Lung microvascular endothelial cell (primary cell): ENCODE measurements around the gene SKAP2. TPM values are rescaled to one million over a fixed set of nuclear protein-coding genes. Genes with fewer than 3 reads are reported as not detected.

Experiments
- DNase-seq, 2 donors: peaks; one replicate each; pipeline versions ENCODE4 v3.0.0 to v3.0.0-alpha.2; 2010; ENCODE audit warnings: low read depth in 2 of 2
- total RNA-seq: library from RNA; depleted of rRNA; stranded (reverse); fragments of >200 nt; gene quantifications from 2 replicates; pipeline ENCODE4 v1.2.1, GENCODE V29; 2014

Gene SKAP2
- total RNA-seq, 1 donor from 2014 or later = 13.7 TPM

DNA sequence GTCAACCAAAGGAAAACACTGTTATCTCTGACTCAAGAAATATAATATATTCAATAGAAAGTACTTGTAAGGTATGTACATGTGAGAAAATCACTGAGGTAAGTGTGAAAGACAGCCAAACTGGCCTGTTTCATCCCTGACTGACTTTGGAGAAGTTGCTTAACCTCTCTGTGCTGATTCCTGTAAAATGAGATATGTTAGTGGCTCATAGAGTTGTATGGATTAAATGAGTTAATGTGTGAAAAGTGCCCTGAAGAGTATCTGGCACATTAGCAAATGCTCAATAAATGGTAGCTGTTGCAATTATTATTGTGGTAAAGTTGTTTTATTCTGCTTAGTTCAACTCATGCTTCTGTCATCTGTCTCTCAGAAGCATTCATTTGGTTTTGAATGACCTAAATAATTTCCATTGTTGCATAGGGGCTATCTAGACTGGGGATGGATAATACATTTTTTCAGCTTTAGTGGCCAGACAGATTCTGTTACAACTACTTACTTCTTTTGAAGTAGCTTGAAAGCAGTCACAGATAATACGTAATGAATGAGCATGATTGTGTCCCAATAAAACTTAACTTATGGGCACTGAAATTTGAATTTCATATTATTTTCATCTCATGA, 84.3 kb downstream of the SKAP2 start:
- no peak for DNase-seq

- peak in 1 of 2 donors; percentile 2 for DNase-seq
These were observed 87.0 kb downstream of the SKAP2 start for GRCh38 chr7:26777385-26777784.

DNA sequence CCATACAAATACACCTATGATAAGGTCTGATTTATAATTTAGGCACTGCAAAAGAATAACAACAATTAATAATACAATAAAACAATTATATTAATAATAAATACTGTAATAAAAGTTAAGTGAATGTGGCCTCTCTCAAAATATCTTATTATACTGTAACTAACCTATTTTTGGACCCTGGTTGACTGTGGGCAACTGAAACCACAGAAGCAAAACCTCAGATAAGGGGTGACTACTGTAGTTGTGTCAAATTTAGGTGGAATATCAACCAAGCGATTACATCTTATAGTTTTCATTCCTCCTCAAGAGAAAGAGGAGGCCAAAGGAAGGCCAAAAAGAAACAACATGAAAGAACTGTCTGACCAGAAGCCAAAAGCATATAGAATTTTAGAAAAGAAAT, 103.9 kb downstream of the SKAP2 start:
- DNase-seq = no peak

DNA sequence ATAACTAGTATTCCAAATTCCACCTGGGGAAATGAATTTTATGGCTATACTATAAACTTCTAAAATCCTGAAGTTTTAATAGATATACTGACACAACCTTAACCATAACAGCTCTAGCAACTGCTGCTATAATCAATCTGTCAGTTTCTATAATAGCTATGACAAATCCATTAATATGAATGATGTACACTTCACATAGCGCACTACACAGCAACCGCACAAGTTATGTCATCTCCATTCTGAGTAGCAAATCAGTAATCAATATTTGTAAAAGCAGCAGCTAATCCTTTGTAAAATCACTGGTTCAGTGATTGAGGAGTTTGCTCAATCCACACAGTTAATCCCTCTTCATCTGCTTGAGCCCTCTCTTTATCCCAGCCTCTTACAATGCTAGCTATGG, 105.3 kb downstream of the SKAP2 start:
- DNase-seq = no peak

- no peak for DNase-seq
These were observed 121.2 kb downstream of the SKAP2 start for GRCh38 chr7:26743205-26743604.

DNA sequence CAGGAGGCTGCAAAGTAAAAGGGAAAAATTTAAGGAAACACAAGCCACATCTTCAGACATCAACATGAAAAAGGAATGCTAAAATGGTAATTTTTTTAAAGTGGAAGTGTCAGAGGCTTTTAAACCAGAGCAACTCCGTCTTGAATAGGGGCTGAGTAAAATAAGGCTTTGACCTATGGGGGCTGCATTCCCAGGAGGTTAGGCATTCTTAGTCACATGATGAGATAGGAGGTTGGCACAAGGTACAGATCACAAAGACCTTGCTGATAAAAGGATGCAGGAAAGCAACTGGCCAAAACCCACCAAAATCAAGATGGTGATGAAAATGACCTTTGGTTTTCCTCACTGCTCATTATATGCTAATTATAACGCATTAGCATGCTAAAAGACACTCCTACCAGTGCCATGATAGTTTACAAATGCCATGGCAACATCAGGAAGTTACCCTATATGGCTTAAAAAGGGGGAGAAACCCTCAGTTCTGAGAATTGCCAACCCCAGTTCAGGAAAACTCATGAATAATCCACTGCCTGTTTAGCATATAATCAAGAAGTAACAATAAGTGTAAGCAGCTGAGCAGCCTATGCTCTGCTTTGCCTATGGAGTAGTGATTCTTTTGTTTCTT, 128.3 kb downstream of the SKAP2 start:
- no peak for DNase-seq

DNA sequence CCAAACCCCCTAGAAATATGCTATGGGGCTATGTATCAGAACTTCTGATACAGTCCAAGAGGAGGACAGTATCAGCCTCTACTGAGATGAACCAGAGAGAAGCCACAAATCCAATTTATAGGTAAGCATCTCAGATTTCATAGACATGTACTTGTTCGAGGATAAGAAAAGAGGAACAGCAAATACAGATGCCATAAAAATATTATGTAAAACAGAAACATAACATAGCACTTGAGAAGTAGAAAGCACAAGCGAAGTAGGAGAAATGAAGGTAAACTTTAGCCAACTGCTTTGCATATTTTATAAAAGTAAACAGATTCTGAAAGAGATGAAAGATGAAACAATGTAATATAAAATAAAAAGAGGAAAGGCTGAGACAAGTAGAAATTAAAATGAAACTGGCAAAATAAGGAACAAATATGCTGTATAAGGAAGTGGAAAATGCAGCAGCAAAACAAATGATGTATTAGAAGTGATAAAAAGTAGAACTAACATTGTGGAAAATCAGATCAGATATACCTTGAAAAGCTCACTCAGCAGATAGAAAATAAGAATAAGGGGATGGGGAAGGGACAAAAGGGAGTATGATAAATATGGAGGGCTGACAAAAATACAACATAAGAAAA, 135.1 kb downstream of the SKAP2 start:
- DNase-seq = no peak

- no peak for DNase-seq
These were observed 138.3 kb downstream of the SKAP2 start for GRCh38 chr7:26726051-26726450.

GRCh38 chr7:26724795-26725194, 139.6 kb downstream of the SKAP2 start:
- DNase-seq = no peak

DNA sequence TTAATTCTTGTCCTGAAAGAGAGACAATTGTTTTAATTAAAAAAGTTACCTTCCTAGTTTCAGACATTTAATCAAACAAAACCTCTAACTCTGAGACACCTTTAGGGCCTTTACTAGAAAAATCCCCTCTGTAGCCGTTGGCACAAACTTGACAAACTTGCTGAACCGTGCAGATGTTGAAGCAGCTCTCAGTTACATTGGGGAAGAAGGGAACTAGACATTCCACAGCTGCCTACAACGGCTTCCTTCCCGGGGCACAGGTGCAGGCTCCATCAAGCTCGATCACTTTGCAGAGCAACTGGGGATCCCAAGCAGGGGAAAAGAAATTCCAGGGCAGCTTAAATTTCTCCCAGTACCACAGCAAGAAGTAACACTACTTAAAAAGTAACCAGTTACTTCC, 141.3 kb downstream of the SKAP2 start:
- no peak for DNase-seq

DNA sequence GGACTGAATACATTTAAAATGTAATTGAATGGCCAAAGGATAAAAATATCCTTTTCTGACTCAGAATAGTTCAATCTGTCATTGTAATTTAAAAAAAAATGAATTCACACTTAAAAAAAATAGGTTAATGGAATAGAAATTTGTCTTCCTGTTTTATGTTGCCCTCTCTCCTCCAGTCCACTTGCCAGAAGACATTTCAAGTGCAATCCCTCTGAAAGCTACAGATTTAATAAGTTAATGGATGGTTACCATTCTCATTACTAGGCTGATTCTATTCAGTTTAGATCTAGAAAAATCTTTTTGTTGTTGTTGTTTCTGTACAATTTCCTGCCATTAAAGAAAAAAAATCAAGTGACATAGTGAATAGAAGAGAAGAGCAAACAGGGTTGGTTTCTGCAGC, 142.9 kb downstream of the SKAP2 start:
- DNase-seq = no peak

DNA sequence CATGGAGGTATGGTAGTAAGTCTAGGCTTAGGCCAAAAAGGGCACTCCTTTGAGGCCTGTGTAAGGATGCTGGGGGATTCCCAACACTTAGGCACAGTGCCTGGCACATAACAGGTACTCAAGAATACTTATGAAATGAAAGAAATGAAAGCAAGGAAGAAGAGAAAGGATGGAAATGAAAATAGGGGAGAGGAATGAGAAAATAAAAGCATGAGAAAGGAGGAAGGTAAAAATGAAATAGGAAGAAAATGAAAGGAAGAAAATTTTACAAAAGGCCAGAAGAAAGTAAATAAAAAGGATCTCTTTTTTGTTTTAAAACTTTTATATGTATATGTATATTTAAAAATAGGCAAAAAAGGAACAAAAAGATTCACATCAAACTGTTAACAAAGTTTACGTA, 146.3 kb downstream of the SKAP2 start:
- DNase-seq = no peak

GRCh38 chr7:26714438-26714837, 150.0 kb downstream of the SKAP2 start:
- no peak for DNase-seq

DNA sequence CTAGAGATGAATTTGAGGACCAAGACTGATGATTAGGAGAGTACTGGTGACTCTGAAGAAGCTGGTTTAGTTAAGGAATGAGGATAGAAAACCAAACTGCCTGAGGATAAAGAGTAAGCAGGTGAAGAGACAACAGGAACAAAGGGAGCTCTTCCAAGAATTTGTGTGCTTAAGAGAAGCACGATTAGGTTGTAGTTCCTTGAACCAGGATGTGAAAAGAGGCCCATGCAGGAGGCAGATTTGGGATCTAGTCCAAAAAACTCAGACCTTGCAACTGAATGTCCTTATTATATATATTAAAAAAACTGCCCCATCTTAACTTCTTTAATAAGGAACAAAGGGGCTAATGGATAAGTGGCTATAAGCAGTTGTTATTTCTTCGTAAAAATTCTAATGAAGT, 150.4 kb downstream of the SKAP2 start:
- no peak for DNase-seq

- no peak for DNase-seq
These were observed 155.0 kb downstream of the SKAP2 start for GRCh38 chr7:26709210-26709990.

GRCh38 chr7:26705567-26705966, 158.8 kb downstream of the SKAP2 start:
- peak; percentile 95 to 96 for DNase-seq

DNA sequence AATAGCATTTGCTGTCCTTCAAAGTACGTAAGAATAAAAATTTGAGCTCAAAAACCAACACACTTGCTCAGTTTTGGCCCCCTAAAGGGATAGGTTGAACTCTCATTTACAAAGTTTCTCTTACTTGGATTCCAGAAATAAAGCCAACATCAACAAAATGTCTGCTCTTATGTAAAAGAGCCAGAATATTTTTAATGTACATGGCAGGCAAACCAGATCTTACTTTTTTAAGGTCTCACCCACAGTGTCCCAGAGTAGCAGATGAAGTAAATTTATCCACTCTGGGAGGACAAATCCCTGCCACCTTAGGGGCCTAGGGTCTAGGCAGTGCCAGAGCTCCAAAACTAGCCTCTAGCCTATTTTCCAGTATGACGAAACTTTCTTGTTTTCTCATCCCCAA, 159.6 kb downstream of the SKAP2 start:
- peak in 1 of 2 donors; percentile 48 for DNase-seq

GRCh38 chr7:26704036-26704435, 160.4 kb downstream of the SKAP2 start:
- DNase-seq = peak in 1 of 2 donors; percentile 57

- no peak for DNase-seq
These were observed 163.5 kb downstream of the SKAP2 start for GRCh38 chr7:26700893-26701292.

DNA sequence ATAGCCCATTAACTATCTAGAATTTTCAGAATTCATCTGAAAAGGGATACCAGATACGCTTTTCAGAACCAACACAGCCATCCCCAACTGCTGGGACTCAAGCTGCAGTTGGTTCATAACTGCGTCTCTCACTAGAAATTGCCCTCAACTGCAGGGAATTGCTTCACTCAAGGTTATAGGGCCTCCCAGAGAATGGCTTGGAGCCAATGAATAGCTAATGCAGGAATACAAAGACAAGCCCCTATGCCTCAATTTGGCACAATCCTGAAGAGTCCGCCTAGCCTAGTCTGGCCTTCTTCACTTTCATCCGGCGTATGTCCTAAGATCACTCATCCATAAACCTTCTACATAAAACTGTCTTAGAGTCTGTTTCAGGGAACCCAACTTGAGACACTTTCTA, 164.0 kb downstream of the SKAP2 start:
- no peak for DNase-seq

DNA sequence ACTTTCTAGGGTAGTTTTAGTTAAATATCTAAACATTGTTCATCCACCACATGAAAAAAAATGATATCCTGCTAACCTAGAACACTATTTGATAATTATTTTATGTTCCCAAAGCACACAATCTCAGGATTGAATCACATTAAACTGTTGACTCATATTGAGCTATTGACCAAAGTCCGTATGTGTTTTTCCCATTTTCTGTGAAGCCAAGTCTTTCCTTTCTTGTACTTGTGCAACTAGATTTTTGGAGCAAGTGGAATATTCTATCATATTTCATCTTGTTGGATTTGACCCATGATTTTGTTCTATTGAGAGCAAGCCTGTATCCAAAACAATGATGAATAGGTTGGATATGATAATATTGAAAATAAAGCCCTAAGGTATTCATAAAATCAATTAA, 164.6 kb downstream of the SKAP2 start:
- DNase-seq = no peak

DNA sequence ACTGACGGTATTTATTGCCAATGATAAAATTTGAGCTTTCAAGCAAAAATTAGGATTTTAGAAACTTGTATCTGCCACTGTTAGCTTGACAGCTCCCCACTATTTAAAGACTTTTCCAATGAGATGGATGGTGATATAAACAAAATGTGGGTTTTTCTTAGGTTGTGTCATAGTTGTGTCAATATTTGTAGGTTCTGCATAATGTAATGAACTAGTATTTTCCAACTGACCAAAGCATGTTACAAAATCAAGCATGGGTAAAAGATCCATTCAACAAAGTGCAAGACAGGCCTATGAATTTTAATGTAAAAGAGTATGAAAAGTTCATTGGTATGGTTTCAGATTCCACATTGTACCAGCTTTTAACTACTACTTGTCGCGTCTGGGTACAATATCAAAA, 165.6 kb downstream of the SKAP2 start:
- DNase-seq = no peak
